Mesothelial cell of epicardium (in vitro differentiated cells): ENCODE measurements around the gene MAP4K1. TPM values are rescaled to one million over a fixed set of nuclear protein-coding genes. Genes with fewer than 3 reads are reported as not detected.
A peak's percentile ranks its signal among the peaks of the same experiment; 100 is the strongest.

ENCODE experiments used
- DNase-seq, 2 experiments: peaks; one replicate each; pipeline ENCODE4 v3.0.0; 2021; ENCODE audit warnings: low spot score in 2 of 2; ENCODE audit not compliant: unreplicated experiment in 2 of 2
- H3K27ac Mint-ChIP-seq: 2 replicates; pipeline ENCODE4 v1.8.0; 2021; ENCODE audit warnings: mixed read lengths
- H3K27me3 Mint-ChIP-seq: 2 replicates; pipeline ENCODE4 v1.8.0; 2021; ENCODE audit warnings: low read depth, mixed read lengths
- H3K36me3 Mint-ChIP-seq: 2 replicates; pipeline ENCODE4 v1.8.0; 2021; ENCODE audit warnings: mixed read lengths
- H3K4me1 Mint-ChIP-seq: 2 replicates; pipeline ENCODE4 v1.8.0; 2021; ENCODE audit warnings: mixed read lengths
- H3K4me3 Mint-ChIP-seq: 2 replicates; pipeline ENCODE4 v1.8.0; 2021; ENCODE audit warnings: mild to moderate bottlenecking, moderate library complexity, mixed read lengths
- H3K9me3 Mint-ChIP-seq: 2 replicates; pipeline ENCODE4 v1.8.0; 2021; ENCODE audit warnings: mixed read lengths
- CTCF ChIP-seq: fragments of 200-600 bp; sonication (generic); IDR thresholded peaks from one replicate; pipeline ENCODE4 v1.5.0; 2021; ENCODE audit warnings: antibody characterized with exemption; ENCODE audit not compliant: unreplicated experiment
- total RNA-seq: library from RNA; stranded (reverse); gene quantifications from 3 replicates; pipeline ENCODE4 v1.2.1, GENCODE V29; 2021

MAP4K1 gene
- total RNA-seq, 1 donor from 2014 or later, result 5.6 TPM

- DNase-seq, result no peak
- TF ChIP-seq CTCF, result no peak
- H3K27me3 Mint-ChIP-seq, result no peaks in the 10 kb centered on the region
- no peak overlapping the region for H3K4me3 Mint-ChIP-seq
- peaks cover 97% of the 10 kb centered on the region for H3K4me1 Mint-ChIP-seq
- no peaks in the 10 kb centered on the region for H3K9me3 Mint-ChIP-seq
- H3K36me3 Mint-ChIP-seq, result peaks cover 4% of the 10 kb centered on the region
- peak overlapping the region; percentile 98 for H3K27ac Mint-ChIP-seq
Observed at GRCh38 chr19:38664503-38665211, 46.9 kb upstream of the MAP4K1 start.

- Mint-ChIP-seq H3K9me3 (no peaks in the 10 kb centered on the region), H3K27ac (peak overlapping the region; percentile 98), H3K4me1 (peaks cover 97% of the 10 kb centered on the region), H3K27me3 (no peaks in the 10 kb centered on the region), H3K4me3 (no peak overlapping the region), H3K36me3 (peaks cover 2% of the 10 kb centered on the region)
- DNase-seq, result no peak
- no peak for TF ChIP-seq CTCF
Observed at GRCh38 chr19:38663957-38664502, 46.3 kb upstream of the MAP4K1 start.

- TF ChIP-seq CTCF, result no peak
- peaks cover 98% of the 10 kb centered on the region for H3K4me1 Mint-ChIP-seq
- no peak overlapping the region for H3K4me3 Mint-ChIP-seq
- H3K27ac Mint-ChIP-seq, result peak overlapping the region; percentile 98
- DNase-seq, result no peak
- H3K36me3 Mint-ChIP-seq, result peaks cover 2% of the 10 kb centered on the region
- H3K27me3 Mint-ChIP-seq, result no peaks in the 10 kb centered on the region
- H3K9me3 Mint-ChIP-seq, result no peaks in the 10 kb centered on the region
Observed at GRCh38 chr19:38663156-38663651, 45.5 kb upstream of the MAP4K1 start.

GRCh38 chr19:38662537-38663155 lies 44.9 kb upstream of the MAP4K1 start:
- TF ChIP-seq CTCF, result no peak
- Mint-ChIP-seq H3K9me3 (no peaks in the 10 kb centered on the region), H3K4me1 (peaks cover 98% of the 10 kb centered on the region), H3K27ac (peak overlapping the region; percentile 98), H3K27me3 (no peaks in the 10 kb centered on the region), H3K36me3 (peaks cover 2% of the 10 kb centered on the region), H3K4me3 (peak overlapping the region; percentile 43)
- no peak for DNase-seq

GRCh38 chr19:38661996-38662395 lies 44.2 kb upstream of the MAP4K1 start:
- no peak for DNase-seq
- Mint-ChIP-seq H3K27me3 (no peaks in the 10 kb centered on the region), H3K27ac (peak overlapping the region; percentile 98), H3K9me3 (no peaks in the 10 kb centered on the region), H3K4me1 (peaks cover 96% of the 10 kb centered on the region), H3K4me3 (peak overlapping the region; percentile 43), H3K36me3 (peaks cover 2% of the 10 kb centered on the region)
- no peak for TF ChIP-seq CTCF
